AG04450 (cell line): ENCODE results near the gene CDH9. TPM values are rescaled to one million over a fixed set of nuclear protein-coding genes. Genes with fewer than 3 reads are reported as not detected.

ENCODE experiments used
- CTCF ChIA-PET: fragments of 300-600, 350-600 bp; formaldehyde crosslinking; extraction: SDS; loops from one replicate; lab custom pipeline; 2022; ENCODE audit warnings: antibody characterized with exemption, inconsistent platforms; lab: Charles Lee
- POLR2A ChIA-PET: fragments of 350-600 bp; formaldehyde crosslinking; extraction: SDS; loops from one replicate; lab custom pipeline; 2021; ENCODE audit warnings: antibody characterized with exemption, inconsistent platforms; lab: Yijun Ruan, JAX
- DNase-seq: peaks from one replicate; pipeline ENCODE4 v3.0.0-alpha.2; 2011; ENCODE audit warnings: low read depth, low spot score
- H3K27ac ChIP-seq: one replicate; pipeline ENCODE4 v1.5.1; 2012; ENCODE audit warnings: low read depth, low read length, control low read depth
- H3K27me3 ChIP-seq: one replicate; pipeline ENCODE4 v1.6.0; 2012; ENCODE audit warnings: low read length; ENCODE audit not compliant: control insufficient read depth, insufficient read depth
- H3K4me3 ChIP-seq: 2 replicates; pipeline ENCODE4 v1.5.1; 2011; ENCODE audit warnings: mild to moderate bottlenecking, low read depth, low read length, control low read depth
- H3K9me3 ChIP-seq: 2 replicates; pipeline ENCODE4 v1.5.1; 2012; ENCODE audit warnings: low read length; ENCODE audit not compliant: control insufficient read depth, insufficient read depth
- polyA plus RNA-seq: library from polyadenylated mRNA; depleted of rRNA; stranded (reverse); fragments of >200 nt; gene quantifications from 2 replicates; pipeline ENCODE4 v1.2.3, GENCODE V29; 2011
- TF ChIP-seq, protein P1 (sequence below): IDR thresholded peaks from 2 replicates; pipeline ENCODE4 v1.5.1; 2011; ENCODE audit warnings: low read depth, low read length, control low read depth, inconsistent platforms

CDH9 gene
- polyA plus RNA-seq, 1 experiment, result not detected

DNA sequence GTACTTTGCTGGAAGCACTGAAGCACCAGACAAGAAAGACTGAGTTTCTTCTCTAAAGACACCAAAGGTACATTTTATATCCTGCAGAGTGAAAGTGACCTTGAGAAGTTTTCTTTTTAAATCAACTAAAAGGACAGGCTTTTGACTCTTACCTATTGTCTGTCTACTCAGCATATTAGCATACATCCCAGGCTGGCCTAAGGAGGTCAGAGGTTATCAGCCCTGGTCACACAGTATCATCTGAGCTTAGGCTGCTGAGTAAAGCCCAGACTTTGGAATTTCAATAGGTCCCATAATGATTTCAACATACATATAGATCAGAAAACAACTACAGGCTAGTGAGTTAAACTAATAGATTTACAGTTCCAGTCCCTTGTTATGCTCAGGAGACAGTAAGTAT is 10.1 kb upstream of the CDH9 start:
- no peaks in the 10 kb centered on the region for H3K27me3 ChIP-seq
- H3K27ac ChIP-seq, result no peak overlapping the region
- ChIA-PET POLR2A (no interaction called here), CTCF (no interaction called here)
- H3K9me3 ChIP-seq, result no peaks in the 10 kb centered on the region
- TF ChIP-seq, protein P1, sequence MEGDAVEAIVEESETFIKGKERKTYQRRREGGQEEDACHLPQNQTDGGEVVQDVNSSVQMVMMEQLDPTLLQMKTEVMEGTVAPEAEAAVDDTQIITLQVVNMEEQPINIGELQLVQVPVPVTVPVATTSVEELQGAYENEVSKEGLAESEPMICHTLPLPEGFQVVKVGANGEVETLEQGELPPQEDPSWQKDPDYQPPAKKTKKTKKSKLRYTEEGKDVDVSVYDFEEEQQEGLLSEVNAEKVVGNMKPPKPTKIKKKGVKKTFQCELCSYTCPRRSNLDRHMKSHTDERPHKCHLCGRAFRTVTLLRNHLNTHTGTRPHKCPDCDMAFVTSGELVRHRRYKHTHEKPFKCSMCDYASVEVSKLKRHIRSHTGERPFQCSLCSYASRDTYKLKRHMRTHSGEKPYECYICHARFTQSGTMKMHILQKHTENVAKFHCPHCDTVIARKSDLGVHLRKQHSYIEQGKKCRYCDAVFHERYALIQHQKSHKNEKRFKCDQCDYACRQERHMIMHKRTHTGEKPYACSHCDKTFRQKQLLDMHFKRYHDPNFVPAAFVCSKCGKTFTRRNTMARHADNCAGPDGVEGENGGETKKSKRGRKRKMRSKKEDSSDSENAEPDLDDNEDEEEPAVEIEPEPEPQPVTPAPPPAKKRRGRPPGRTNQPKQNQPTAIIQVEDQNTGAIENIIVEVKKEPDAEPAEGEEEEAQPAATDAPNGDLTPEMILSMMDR, result no peak
- DNase-seq, result no peak
- no peak overlapping the region for H3K4me3 ChIP-seq

DNA sequence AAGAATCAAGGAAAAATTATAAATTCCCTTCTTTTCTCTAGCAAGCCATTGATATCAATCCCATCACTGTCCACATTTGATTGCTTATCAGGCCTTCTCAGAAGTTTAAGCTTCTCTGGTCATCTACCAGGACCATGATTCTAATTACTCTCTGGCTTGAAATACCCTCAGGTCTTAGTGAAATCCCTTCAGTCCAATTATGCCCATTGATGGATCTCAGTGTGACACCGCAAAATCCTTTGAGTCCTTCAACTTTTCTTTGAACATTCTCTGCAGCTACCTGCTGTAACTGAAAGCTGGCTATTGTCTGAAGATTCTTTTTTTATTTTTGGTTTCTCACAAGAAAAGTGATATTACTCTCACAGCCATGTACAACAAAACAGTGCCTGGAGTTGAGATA is 3.0 kb upstream of the CDH9 start:
- H3K4me3 ChIP-seq, result no peak overlapping the region
- no peak for DNase-seq
- no peak overlapping the region for H3K27ac ChIP-seq
- ChIA-PET CTCF (no interaction called here), POLR2A (no interaction called here)
- no peaks in the 10 kb centered on the region for H3K27me3 ChIP-seq
- TF ChIP-seq, protein P1, result no peak
- no peaks in the 10 kb centered on the region for H3K9me3 ChIP-seq

DNA sequence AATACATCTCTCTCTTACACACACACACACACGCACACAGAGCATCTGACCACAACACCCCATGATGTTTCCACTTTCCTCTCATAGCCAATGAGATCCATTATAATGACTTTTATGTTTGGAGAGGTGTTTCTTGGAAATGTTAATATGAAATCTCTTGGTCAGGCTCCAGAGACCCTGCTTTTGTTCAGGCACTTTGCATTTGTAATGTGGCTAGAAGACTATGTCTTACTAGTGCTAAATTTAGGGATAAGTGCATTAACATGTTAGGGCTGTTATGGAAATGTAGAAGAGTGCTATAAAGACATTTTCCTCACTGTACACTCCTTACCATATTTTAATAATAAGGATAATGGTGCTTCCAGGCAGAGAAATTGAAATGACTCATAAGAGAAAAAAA is 3.8 kb downstream of the CDH9 start:
- TF ChIP-seq, protein P1, result no peak
- no peaks in the 10 kb centered on the region for H3K9me3 ChIP-seq
- ChIA-PET POLR2A (no interaction called here), CTCF (no interaction called here)
- H3K27ac ChIP-seq, result no peak overlapping the region
- H3K27me3 ChIP-seq, result no peaks in the 10 kb centered on the region
- no peak overlapping the region for H3K4me3 ChIP-seq
- no peak for DNase-seq

DNA sequence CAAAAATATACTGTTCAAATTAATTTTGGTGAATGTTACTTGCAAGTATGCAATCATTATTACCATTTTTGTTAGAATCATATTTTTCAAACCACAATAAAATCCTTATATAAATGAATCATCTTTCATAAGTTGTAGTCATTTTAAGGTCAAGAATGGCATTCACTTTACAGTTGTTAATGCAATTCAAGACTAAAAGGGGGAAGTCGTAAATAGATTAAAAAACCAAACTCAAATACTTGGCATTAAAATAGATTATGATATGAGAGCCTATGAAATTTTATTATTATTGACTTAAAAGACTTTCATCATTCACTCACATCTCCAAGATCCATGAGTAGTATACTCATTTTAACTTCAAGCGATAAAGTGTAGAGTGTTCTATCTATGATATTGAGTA is 11.6 kb downstream of the CDH9 start:
- no peak for DNase-seq
- CTCF ChIA-PET, result no interaction called here
- POLR2A ChIA-PET, result no interaction called here
- H3K27me3 ChIP-seq, result no peaks in the 10 kb centered on the region
- TF ChIP-seq, protein P1, result no peak
- H3K9me3 ChIP-seq, result no peaks in the 10 kb centered on the region
- no peak overlapping the region for H3K27ac ChIP-seq
- H3K4me3 ChIP-seq, result no peak overlapping the region

DNA sequence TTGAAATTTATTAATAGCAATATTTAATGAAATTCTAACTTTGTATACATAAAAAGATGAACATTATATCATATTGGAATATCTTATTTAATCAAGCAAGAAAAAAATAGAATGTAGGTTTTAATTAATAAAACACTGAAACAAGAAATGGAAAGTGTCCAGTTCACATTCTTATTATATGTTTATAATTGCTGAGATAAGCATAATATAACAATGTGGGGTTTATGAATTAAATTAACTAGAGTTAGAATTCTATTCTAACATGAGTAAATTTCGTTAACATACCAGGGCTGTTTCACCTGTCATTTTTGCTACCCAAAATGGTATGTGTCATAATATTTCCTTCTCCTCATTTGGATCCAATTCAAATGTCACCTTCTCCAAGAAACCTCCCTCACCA is 12.3 kb downstream of the CDH9 start:
- Histone ChIP-seq H3K27me3 (no peaks in the 10 kb centered on the region), H3K4me3 (no peak overlapping the region), H3K9me3 (no peaks in the 10 kb centered on the region), H3K27ac (no peak overlapping the region)
- DNase-seq, result no peak
- TF ChIP-seq, protein P1, result no peak
- ChIA-PET POLR2A (no interaction called here), CTCF (no interaction called here)
